GM18873 (cell line): ENCODE data around the gene PDIK1L.
A peak's percentile ranks its signal among the peaks of the same experiment; 100 is the strongest.

Experiments
- ATAC-seq: cut with Tn5 transposase; IDR thresholded peaks from one replicate; pipeline ENCODE4 v1.9.1; 2021; ENCODE audit warnings: mild to moderate bottlenecking, moderate library complexity, moderate number of reproducible peaks; ENCODE audit not compliant: unreplicated experiment, low FRiP score

PDIK1L gene

GRCh38 chr1:26111530-26112406 lies at the start of gene PDIK1L:
Gene PDIK1L (plus strand): TSS chr1:26111824. CDS start chr1:26114309, 2,485 bp downstream.
- ATAC-seq, result peak; percentile 59

DNA sequence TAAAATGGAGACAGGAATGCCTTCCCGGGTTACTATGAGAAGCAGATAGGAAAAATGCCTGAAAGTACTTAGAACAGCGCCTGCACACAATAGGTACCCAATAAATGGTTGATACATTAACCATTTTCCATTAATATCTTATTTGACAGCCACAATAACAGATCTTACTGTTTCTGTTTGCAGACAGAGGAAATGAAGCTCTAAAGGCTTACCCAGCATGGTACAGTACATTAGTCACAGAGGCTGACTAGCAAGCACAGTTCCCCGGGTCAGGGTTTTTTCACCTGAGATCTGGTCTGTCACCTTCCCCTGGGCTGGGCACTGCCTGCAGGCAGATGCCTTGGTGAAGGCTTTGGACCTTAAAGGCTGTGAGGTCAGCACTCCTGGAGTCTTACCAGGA lies 47.1 kb upstream of the PDIK1L start:
- no peak for ATAC-seq

DNA sequence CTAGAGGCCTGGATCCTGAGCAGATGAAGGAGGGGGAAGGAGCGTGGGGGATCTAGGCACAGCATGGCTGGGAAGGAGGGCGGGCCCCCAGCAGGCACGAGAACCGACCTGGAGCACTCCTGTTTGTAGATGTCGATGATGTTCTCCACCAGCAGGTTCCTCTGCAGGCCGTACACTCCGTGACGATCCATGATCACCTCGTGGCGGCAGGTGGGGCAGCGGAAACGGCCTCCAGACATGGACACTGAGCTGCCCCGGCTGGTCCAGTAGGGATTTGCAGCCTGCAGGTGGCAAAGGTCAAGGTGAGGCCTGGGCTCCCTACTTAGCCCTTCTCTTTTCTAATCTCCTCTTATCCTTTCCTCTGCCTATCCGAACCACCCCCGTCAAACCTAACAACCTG lies 45.5 kb upstream of the PDIK1L start:
- no peak for ATAC-seq

DNA sequence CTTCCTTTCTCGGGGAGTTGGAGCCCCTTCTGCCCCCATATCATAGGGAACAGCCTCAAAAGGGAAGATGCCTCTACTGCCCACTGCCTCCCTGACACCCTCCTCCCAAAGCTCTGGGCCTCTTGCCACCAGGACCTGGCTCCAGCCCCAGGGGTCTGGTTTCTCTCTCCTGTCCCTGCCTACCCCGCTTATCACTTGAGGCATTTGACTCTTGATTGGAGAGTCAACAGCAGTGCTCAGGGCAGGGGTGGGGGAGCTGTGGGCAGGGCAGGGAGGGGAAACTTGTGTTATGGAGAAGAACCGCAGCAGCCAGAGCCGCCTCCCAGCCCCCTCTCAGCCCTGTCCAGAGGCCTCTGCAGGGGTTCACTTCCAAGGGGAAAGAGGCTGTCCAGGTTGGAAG lies 44.8 kb upstream of the PDIK1L start:
- ATAC-seq, result no peak

GRCh38 chr1:26067432-26067911 lies 44.2 kb upstream of the PDIK1L start, which contains the start of gene TRIM63:
Gene TRIM63 (minus strand): TSS chr1:26067630. CDS start chr1:26067494, 136 bp downstream.
- no peak for ATAC-seq

- ATAC-seq, result no peak
Measured at GRCh38 chr1:26069941-26070295, 41.7 kb upstream of the PDIK1L start.

GRCh38 chr1:26070296-26070962 lies 41.2 kb upstream of the PDIK1L start:
- no peak for ATAC-seq

DNA sequence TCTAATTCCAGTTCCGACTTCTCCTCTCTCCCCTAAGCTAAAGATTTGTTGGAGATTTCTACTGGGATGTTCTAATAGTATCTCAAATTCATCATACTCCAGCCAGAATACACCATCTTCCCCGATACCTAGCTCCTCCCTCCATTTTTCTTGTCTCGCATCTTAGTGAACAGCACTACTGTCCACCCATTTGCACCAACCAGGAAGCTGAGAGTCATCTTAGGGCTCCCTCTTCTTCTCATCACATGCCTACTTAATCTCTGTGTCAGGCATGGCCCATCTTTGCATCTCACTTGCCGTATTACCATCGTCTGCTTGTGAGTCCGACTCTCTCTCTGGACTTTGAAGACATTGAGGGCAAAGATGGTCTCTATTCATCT lies 40.7 kb upstream of the PDIK1L start:
- no peak for ATAC-seq

GRCh38 chr1:26072305-26072704 lies 39.3 kb upstream of the PDIK1L start:
- no peak for ATAC-seq

GRCh38 chr1:26075421-26076144 lies 36.0 kb upstream of the PDIK1L start:
- no peak for ATAC-seq

- ATAC-seq, result no peak
Measured at GRCh38 chr1:26077524-26077923, 34.1 kb upstream of the PDIK1L start.

GRCh38 chr1:26078286-26079177 lies 33.1 kb upstream of the PDIK1L start:
- no peak for ATAC-seq

- no peak for ATAC-seq
Measured at GRCh38 chr1:26079178-26079563, 32.5 kb upstream of the PDIK1L start.

- no peak for ATAC-seq
Measured at GRCh38 chr1:26079960-26080814, 31.4 kb upstream of the PDIK1L start.

- no peak for ATAC-seq
Measured at GRCh38 chr1:26081267-26082019, 30.2 kb upstream of the PDIK1L start.

- no peak for ATAC-seq
Measured at GRCh38 chr1:26082020-26082350, 29.6 kb upstream of the PDIK1L start.

DNA sequence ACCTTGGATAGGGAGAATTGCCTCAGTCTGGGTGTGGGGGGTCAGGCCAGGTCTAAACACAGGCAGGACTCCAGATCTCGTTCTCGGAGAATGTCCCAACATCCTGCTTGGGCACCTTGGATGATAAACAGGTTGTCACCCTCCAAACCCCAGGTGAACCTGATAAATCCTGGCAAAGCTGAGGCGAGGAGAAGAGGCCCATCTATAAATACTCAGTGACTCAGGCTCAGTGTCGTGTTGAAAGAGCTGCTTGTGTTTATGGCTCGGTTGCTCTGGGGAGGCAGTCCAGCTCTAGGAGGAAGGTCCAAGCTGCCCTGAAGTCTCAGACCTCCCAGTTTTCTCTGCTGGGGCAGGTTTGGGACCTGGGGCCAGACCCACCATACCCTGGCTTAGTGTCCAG lies 28.4 kb upstream of the PDIK1L start:
- no peak for ATAC-seq

GRCh38 chr1:26084091-26084561 lies 27.5 kb upstream of the PDIK1L start:
- no peak for ATAC-seq
